ENCODE data around the gene CCNYL1.

GRCh38 chr2:207746131-207746530 is 34.7 kb downstream of the CCNYL1 start:
- TF ChIP-seq POLR2A (IDR thresholded peaks at IDR 0.05; ENCODE audit: low read depth, low read length) (no peak), POLR2AphosphoS5 (IDR thresholded peaks at IDR 0.05; ENCODE audit: low read depth, low read length) (no peak), TAF1 (IDR thresholded peaks at IDR 0.05; ENCODE audit: low read depth, low read length) (no peak), SPI1 (IDR thresholded peaks at IDR 0.05; ENCODE audit: low read depth, low read length) (no peak), PAX5 (IDR thresholded peaks at IDR 0.05; ENCODE audit: insufficient read depth, low read length, severe bottlenecking) (no peak)

All from GM12891 (cell line).